ENCODE data around the gene KAT8.

- TF ChIP-seq JUNB (IDR thresholded peaks at IDR 0.05) = no peak
- no peak for TF ChIP-seq POLR2AphosphoS5 (IDR thresholded peaks at IDR 0.05; ENCODE audit: low read length)
- no peak for TF ChIP-seq CTCF (IDR thresholded peaks at IDR 0.05 in 2 of 3, conservative IDR thresholded peaks at IDR 0.05 in 1 of 3; ENCODE audit: control insufficient read depth in 2 of 3, extremely low read depth in 1 of 3, insufficient read depth in 1 of 3, low read depth in 3 of 3, low read length in 3 of 3)
- TF ChIP-seq ZNF274 (IDR thresholded peaks at IDR 0.05; ENCODE audit: insufficient read depth, insufficient read length) = no peak
- TF ChIP-seq BCL3 (IDR thresholded peaks at IDR 0.05; ENCODE audit: borderline replicate concordance, insufficient read depth, low read depth, low read length, poor library complexity, severe bottlenecking) = no peak
- no peak for TF ChIP-seq TCF7 (IDR thresholded peaks at IDR 0.05; ENCODE audit: borderline replicate concordance)
- TF ChIP-seq FOXM1 (IDR thresholded peaks at IDR 0.05; ENCODE audit: low read depth, low read length) = no peak
- no peak for TF ChIP-seq ZNF24 (IDR thresholded peaks at IDR 0.05)
These were observed 61.8 kb downstream of the KAT8 start for GRCh38 chr16:31179219-31179746.

Data from GM12878 (cell line).